T-cell (primary cell): ENCODE measurements around the gene ZNF800. TPM values are rescaled to one million over a fixed set of nuclear protein-coding genes. Genes with fewer than 3 reads are reported as not detected.

Experiments
- ATAC-seq, 4 experiments: fragments of 200-7000 bp in 3 of 4; fragments of 150-1000 bp in 1 of 4; cut with Tn5 transposase; replicated peaks in 1 of 4; 1 replicate in 3 of 4; 2 replicates in 1 of 4; pipeline ENCODE4 v1.10.0; 2021; ENCODE audit warnings: moderate library complexity in 3 of 4, mild to moderate bottlenecking in 2 of 4, moderate number of reproducible peaks in 1 of 4
- CTCF ChIA-PET, 2 donors: fragments of 300-600 bp; sonication (Branson Sonifier 250); formaldehyde crosslinking; loops; one replicate each; lab custom pipeline; 2022; ENCODE audit warnings: antibody characterized with exemption in 2 of 2; lab: Charles Lee
- POLR2A ChIA-PET, 2 donors: fragments of 300-600 bp; sonication (Branson Sonifier 250); formaldehyde crosslinking; loops; one replicate each; lab custom pipeline; 2022; ENCODE audit warnings: antibody characterized with exemption in 2 of 2; lab: Charles Lee
- DNase-seq, 35 experiments: peaks; one replicate each; pipeline versions ENCODE4 v3.0.0 to v3.0.0-alpha.2; 2013 to 2023
- H3K27ac ChIP-seq: one replicate; pipeline ENCODE4 v1.5.1; 2013; ENCODE audit warnings: low read length
- H3K27me3 ChIP-seq, 2 experiments: replicated peaks in 1 of 2; 1 replicate in 1 of 2; 2 replicates in 1 of 2; pipeline versions ENCODE4 v1.6.1 to v1.7.0; 2013; ENCODE audit warnings: low read length in 1 of 2, mixed read lengths in 1 of 2; ENCODE audit not compliant: control insufficient read depth in 2 of 2, insufficient read depth in 2 of 2; ENCODE audit errors: extremely low read depth in 1 of 2
- H3K36me3 ChIP-seq, 2 donors: 1 replicate in 1 of 2; 2 replicates in 1 of 2; pipeline versions ENCODE4 v1.6.1 to v1.7.0; 2013; ENCODE audit warnings: low read length in 1 of 2; ENCODE audit not compliant: control insufficient read depth in 2 of 2, insufficient read depth in 1 of 2; ENCODE audit errors: extremely low read depth in 1 of 2
- H3K4me1 ChIP-seq, 2 experiments: 1 replicate in 1 of 2; 2 replicates in 1 of 2; pipeline versions ENCODE4 v1.6.1 to v1.7.0; 2013; ENCODE audit warnings: low read length in 2 of 2, mixed read lengths in 1 of 2; ENCODE audit not compliant: insufficient read depth in 2 of 2, control insufficient read depth in 1 of 2; ENCODE audit errors: extremely low read depth in 1 of 2
- H3K4me3 ChIP-seq, 2 donors: 1 replicate in 1 of 2; 2 replicates in 1 of 2; pipeline versions ENCODE4 v1.5.1 to v1.7.0; 2013; ENCODE audit warnings: mild to moderate bottlenecking in 2 of 2, low read length in 1 of 2, moderate library complexity in 1 of 2; ENCODE audit not compliant: control insufficient read depth in 1 of 2; ENCODE audit errors: extremely low read depth in 1 of 2
- H3K9me3 ChIP-seq: 2 replicates; pipeline ENCODE4 v1.7.0; 2013
- H3K27ac Mint-ChIP-seq, 2 donors: one replicate each; pipeline ENCODE4 v1.8.0; 2020 to 2021; ENCODE audit warnings: mild to moderate bottlenecking in 2 of 2, mixed read lengths in 2 of 2
- H3K27me3 Mint-ChIP-seq, 2 donors: one replicate each; pipeline ENCODE4 v1.8.0; 2021 to 2022; ENCODE audit warnings: mixed read lengths in 2 of 2
- H3K36me3 Mint-ChIP-seq: one replicate; pipeline ENCODE4 v1.8.0; 2021; ENCODE audit warnings: mixed read lengths
- H3K4me1 Mint-ChIP-seq, 3 donors: one replicate each; pipeline ENCODE4 v1.8.0; 2020 to 2022; ENCODE audit warnings: mixed read lengths in 3 of 3, mild to moderate bottlenecking in 1 of 3
- H3K4me3 Mint-ChIP-seq, 3 donors: one replicate each; pipeline ENCODE4 v1.8.0; 2020 to 2022; ENCODE audit warnings: mild to moderate bottlenecking in 3 of 3, mixed read lengths in 3 of 3, moderate library complexity in 3 of 3
- H3K9me3 Mint-ChIP-seq, 3 donors: one replicate each; pipeline ENCODE4 v1.8.0; 2020 to 2022; ENCODE audit warnings: mixed read lengths in 3 of 3
- WGBS: methylation state at CpG from one replicate; pipeline ENCODE4 v1.1.5; 2013; ENCODE audit warnings: missing lambda C conversion rate; ENCODE audit not compliant: insufficient coverage; 5-methylcytosine and 5-hydroxymethylcytosine counted together
- total RNA-seq, 35 experiments: library from RNA in 6 of 35; stranded (reverse) in 6 of 35; fragments of 120-200 nt in 1 of 35; gene quantifications; one replicate each; pipeline versions ENCODE4 v1.2.1 to v1.2.4 and lab custom pipeline; 2013 to 2026

ZNF800 gene
- total RNA-seq, 5 donors from 2014 or later (not counting 1 experiment from before 2014, with no cell fraction given), result 59.6 to 75.0 (median 64.3) TPM

DNA sequence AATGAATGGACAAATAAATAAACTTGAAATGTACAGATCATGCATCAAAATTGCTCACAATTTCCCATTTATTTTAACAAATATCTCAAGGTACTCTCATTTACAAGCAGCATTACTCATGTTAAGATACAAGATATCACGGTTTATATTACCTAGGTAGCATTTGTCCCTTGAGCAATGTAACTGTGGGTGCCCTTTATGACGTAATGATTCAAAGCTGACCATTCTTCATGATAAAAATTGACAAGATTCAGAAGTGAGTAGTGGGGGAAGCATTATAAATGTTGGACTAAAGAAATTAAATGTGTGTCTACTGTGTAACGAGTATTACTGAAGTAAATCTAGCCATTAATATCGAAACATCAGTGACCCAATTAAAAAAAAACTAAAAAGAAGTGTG, 71.5 kb downstream of the ZNF800 start:
- peaks cover 0 to 5% (median 0%) of the 10 kb centered on the region in 3 donors for H3K9me3 Mint-ChIP-seq
- DNase-seq (no peak), ATAC-seq (no peak)
- peak overlapping the region in 1 of 2 donors; percentile 7 for H3K27ac Mint-ChIP-seq
- Histone ChIP-seq H3K36me3 (no peaks in the 10 kb centered on the region), H3K4me3 (no peak overlapping the region), H3K27me3 (peaks cover 0 to 5% of the 10 kb centered on the region in 2 experiments), H3K9me3 (no peaks in the 10 kb centered on the region), H3K27ac (no peak overlapping the region), H3K4me1 (peaks cover 0 to 9% of the 10 kb centered on the region in 2 experiments)
- H3K27me3 Mint-ChIP-seq, result peaks cover 1 to 19% of the 10 kb centered on the region in 2 donors
- H3K4me1 Mint-ChIP-seq, result peaks cover 18 to 26% (median 21%) of the 10 kb centered on the region in 3 donors
- H3K36me3 Mint-ChIP-seq, result no peaks in the 10 kb centered on the region
- H3K4me3 Mint-ChIP-seq, result no peak overlapping the region
- ChIA-PET CTCF (interaction anchor here in 1 of 2 donors (1.3 kb wide), 1 partner anchor 193 kb away, joined by 3 read pairs; no protein-coding TSS in a partner anchor), POLR2A (no interaction called here)
- WGBS, result no CpG with 5 or more reads among the region's 4 CpGs

Other genes with a start within 250 kb of the ZNF800 start
- gene GRM8, start 139.8 kb downstream of the ZNF800 start, total RNA-seq, result not detected
- gene GCC1, start 192.9 kb upstream of the ZNF800 start, total RNA-seq, result 10 to 100 TPM; 23.8 to 29.9 (median 27.1) TPM
- 100 to 1,000 TPM in 3 of 5 donors, 10 to 100 TPM in 2; 90.0 to 106 (median 102) TPM for gene ARF5, start 195.7 kb upstream of the ZNF800 start, total RNA-seq
- gene FSCN3, start 201.0 kb upstream of the ZNF800 start, total RNA-seq, result 1 to 10 TPM; 2.6 to 4.8 (median 3.9) TPM
- not detected for gene PAX4, start 225.4 kb upstream of the ZNF800 start, total RNA-seq